GM12864 (cell line): Measurements from ENCODE around the gene PRH2.

Source experiments
- DNase-seq: peaks from one replicate; pipeline ENCODE4 v3.0.0-alpha.2; 2011; ENCODE audit warnings: low read depth
- H3K4me3 ChIP-seq: 2 replicates; pipeline ENCODE4 v1.5.1; 2011; ENCODE audit warnings: mild to moderate bottlenecking, low read depth, low read length, control low read depth
- CTCF ChIP-seq: IDR thresholded peaks from 2 replicates; pipeline ENCODE4 v1.5.1; 2011; ENCODE audit warnings: low read depth, mild to moderate bottlenecking, moderate library complexity, low read length, control low read depth, inconsistent platforms; ENCODE audit errors: missing control alignments

The PRH2 gene

GRCh38 chr12:10939163-10939562 lies 10.1 kb downstream of the PRH2 start, which contains the start of gene TAS2R14:
Gene TAS2R14, minus strand, starts transcription at chr12:10939263. Its CDS starts 56 bp downstream, at chr12:10939207.
- DNase-seq = no peak
- H3K4me3 ChIP-seq = no peak within 1 kb of the TSS
- no peak for TF ChIP-seq CTCF

GRCh38 chr12:10940389-10940788 lies 11.4 kb downstream of the PRH2 start:
- TF ChIP-seq CTCF = no peak
- DNase-seq = no peak
- H3K4me3 ChIP-seq = no peak overlapping the region

- DNase-seq = no peak
- no peak for TF ChIP-seq CTCF
- no peak overlapping the region for H3K4me3 ChIP-seq
Observed at GRCh38 chr12:10941369-10941768, 12.3 kb downstream of the PRH2 start.

- no peak for DNase-seq
- TF ChIP-seq CTCF = no peak
- no peak overlapping the region for H3K4me3 ChIP-seq
Observed at GRCh38 chr12:10941916-10942607, 13.0 kb downstream of the PRH2 start.

GRCh38 chr12:10943167-10943566 lies 14.1 kb downstream of the PRH2 start:
- no peak overlapping the region for H3K4me3 ChIP-seq
- TF ChIP-seq CTCF = no peak
- no peak for DNase-seq

GRCh38 chr12:10952645-10953044 lies 23.6 kb downstream of the PRH2 start:
- no peak for DNase-seq
- TF ChIP-seq CTCF = no peak
- H3K4me3 ChIP-seq = no peak overlapping the region

GRCh38 chr12:10956085-10956484 lies 27.0 kb downstream of the PRH2 start:
- no peak for DNase-seq
- TF ChIP-seq CTCF = no peak
- no peak overlapping the region for H3K4me3 ChIP-seq
